AG08396 (cell line): Measurements from ENCODE around the gene EXD2.
"Not testable (repeated sequence)": the region's sequence is repeated elsewhere in the genome, so short reads cannot be mapped to it uniquely, and the experiment has no call there.

Experiments used
- DNase-seq: peaks from one replicate; pipeline ENCODE4 v3.0.0; 2012; ENCODE audit warnings: low spot score, mixed read lengths

EXD2 gene

GRCh38 chr14:69249603-69250002, 58.3 kb downstream of the EXD2 start:
- no peak for DNase-seq

- no peak for DNase-seq
Observed at GRCh38 chr14:69252851-69253250, 61.6 kb downstream of the EXD2 start.

- DNase-seq = no peak
Observed at GRCh38 chr14:69259168-69259526, 67.8 kb downstream of the EXD2 start.

- DNase-seq = peak; percentile 63
Observed at GRCh38 chr14:69259527-69260189, 68.4 kb downstream of the EXD2 start, which contains the start of gene GALNT16. Gene GALNT16 (plus strand): TSS chr14:69260158. CDS start chr14:69260291, 133 bp downstream.

- DNase-seq = peak; percentile 56
Observed at GRCh38 chr14:69260190-69260860, 69.0 kb downstream of the EXD2 start.

GRCh38 chr14:69260861-69261564, 69.7 kb downstream of the EXD2 start:
- peak; percentile 57 for DNase-seq

GRCh38 chr14:69261761-69262331, 70.5 kb downstream of the EXD2 start:
- no peak for DNase-seq

GRCh38 chr14:69262516-69262915, 71.2 kb downstream of the EXD2 start:
- DNase-seq = no peak

GRCh38 chr14:69263364-69263763, 72.1 kb downstream of the EXD2 start:
- DNase-seq = peak; percentile 90

- DNase-seq = peak; percentile 21
Observed at GRCh38 chr14:69263771-69264170, 72.5 kb downstream of the EXD2 start.

GRCh38 chr14:69266572-69267345, 75.5 kb downstream of the EXD2 start:
- DNase-seq = no peak

GRCh38 chr14:69267492-69267891, 76.2 kb downstream of the EXD2 start:
- DNase-seq = no peak

- peak; percentile 47 for DNase-seq
Observed at GRCh38 chr14:69268223-69268622, 76.9 kb downstream of the EXD2 start.

GRCh38 chr14:69268763-69269162, 77.5 kb downstream of the EXD2 start:
- DNase-seq = peak; percentile 35

GRCh38 chr14:69269381-69269780, 78.1 kb downstream of the EXD2 start:
- no peak for DNase-seq

- DNase-seq = no peak
Observed at GRCh38 chr14:69270097-69270496, 78.8 kb downstream of the EXD2 start.

- DNase-seq = no peak
Observed at GRCh38 chr14:69270795-69271708, 79.8 kb downstream of the EXD2 start.

- no peak for DNase-seq
Observed at GRCh38 chr14:69274321-69274720, 83.0 kb downstream of the EXD2 start.

GRCh38 chr14:69275331-69275730, 84.0 kb downstream of the EXD2 start:
- DNase-seq = no peak

- not testable (repeated sequence) for DNase-seq
Observed at GRCh38 chr14:69277356-69277755, 86.1 kb downstream of the EXD2 start.

GRCh38 chr14:69280746-69281291, 89.5 kb downstream of the EXD2 start:
- DNase-seq = no peak
